ENCODE data around the gene CAPN5.

The CAPN5 gene

DNA sequence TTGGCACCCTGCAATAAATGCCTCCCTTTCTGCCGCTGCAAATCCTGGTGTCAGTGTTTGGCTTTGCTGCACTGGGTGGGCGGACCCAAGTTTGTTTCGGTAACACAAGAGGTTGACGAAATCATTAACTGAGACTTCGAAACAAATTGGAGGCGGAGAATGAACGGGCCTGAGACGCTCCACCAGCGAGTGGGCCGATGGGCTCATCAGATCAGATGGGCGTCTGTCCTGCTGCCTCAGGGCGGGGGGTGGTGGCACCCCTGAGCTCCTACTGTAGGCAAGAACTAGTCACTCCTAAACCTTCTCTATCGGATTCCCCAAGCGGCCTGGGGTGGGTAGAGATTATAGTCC, 918 bp upstream of the CAPN5 start:
- DNase-seq, result peak; percentile 68

- DNase-seq, result no peak
Measured at GRCh38 chr11:77067861-77068443, 1.2 kb downstream of the CAPN5 start.

DNA sequence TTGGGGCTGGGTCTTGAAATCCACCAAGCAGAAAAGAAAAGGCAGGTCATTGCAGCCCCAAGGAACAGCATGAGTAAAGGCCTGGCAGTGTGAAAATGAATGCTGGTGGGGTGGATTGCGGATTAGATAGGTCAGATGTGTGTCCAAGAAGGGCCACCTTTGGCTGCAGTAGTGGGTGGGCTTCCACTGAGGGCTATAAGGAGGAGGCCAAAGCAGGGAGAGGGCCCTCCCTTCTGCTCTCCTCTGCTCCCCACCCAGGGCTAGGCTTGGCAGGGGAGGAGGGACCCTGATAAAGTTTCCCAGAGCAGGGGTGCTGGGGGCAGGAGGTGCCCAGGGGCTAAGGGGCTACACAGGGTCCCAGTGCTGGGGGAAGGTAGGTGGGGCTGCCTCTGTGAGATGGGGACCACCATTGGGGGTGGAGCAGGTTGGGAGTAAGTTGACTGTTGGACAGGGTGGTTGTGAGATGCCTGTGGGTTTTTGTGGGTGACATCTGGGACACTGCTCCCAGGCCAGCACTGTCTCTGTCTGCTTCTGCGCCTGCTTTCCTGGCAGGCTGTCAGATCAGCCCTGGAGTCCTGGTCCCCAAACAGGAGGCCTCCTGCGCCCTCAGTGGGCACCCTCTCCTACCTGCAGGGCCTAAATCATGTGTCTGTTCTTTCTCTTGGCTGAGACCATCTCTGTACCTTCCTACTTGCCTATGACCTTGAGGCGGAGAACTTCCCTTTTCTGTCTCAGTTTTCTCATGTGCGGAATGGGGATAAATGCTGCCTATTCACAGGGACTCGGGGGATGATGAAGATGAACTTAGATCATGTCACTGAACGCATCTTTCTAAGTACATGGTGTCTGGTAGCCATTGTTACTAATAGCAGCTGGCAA, 1.9 kb downstream of the CAPN5 start:
- DNase-seq, result no peak

GRCh38 chr11:77069336-77069968, 2.7 kb downstream of the CAPN5 start:
- no peak for DNase-seq

GRCh38 chr11:77069969-77070582, 3.3 kb downstream of the CAPN5 start:
- no peak for DNase-seq

GRCh38 chr11:77071077-77071476, 4.3 kb downstream of the CAPN5 start:
- DNase-seq, result no peak

DNA sequence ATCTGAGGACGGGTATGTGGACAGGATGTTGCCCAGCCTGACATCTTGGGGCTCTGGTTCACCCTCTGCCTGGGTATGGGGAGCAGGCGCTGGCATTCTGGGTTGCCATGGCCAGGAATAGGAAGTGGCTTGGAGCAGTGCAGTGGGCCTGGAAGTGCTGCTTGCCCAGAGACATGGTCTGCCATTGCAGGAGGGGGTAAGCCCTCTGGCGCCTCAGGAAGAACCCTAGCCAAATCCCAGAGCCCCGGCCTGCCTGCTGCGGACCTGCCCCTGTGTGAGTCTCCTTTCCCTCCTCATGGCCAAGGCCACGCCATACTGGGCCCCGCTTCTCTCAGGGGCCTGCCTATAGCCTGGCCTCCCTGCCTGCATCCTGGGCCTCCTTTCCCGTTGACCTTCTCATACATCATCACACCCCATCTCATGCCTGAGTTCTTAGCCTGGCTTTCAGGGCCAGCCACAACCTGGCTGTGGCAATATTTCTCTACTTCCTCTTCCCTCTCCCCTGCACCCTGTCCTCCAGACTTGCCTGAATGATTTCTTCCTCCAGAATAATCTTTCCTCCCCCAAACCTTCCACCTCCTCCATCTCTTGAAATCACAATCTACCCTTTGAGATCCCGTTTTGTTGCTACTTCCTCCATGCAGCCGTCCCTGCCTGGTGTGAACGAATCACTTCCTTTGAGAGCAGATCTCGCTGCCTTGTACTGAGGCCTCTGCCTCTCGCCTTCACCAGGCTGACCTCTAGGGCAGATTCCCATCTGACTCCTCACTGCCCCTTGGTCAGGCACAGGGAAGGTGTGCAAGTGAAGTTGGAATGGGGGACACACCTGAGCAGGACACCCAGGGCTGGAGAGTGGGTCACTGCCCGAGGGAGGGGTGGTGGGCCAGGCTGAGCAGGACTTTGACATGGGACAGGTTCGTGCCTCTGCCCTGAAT, 5.2 kb downstream of the CAPN5 start:
- DNase-seq, result no peak

GRCh38 chr11:77072851-77073327, 6.1 kb downstream of the CAPN5 start:
- DNase-seq, result no peak

DNA sequence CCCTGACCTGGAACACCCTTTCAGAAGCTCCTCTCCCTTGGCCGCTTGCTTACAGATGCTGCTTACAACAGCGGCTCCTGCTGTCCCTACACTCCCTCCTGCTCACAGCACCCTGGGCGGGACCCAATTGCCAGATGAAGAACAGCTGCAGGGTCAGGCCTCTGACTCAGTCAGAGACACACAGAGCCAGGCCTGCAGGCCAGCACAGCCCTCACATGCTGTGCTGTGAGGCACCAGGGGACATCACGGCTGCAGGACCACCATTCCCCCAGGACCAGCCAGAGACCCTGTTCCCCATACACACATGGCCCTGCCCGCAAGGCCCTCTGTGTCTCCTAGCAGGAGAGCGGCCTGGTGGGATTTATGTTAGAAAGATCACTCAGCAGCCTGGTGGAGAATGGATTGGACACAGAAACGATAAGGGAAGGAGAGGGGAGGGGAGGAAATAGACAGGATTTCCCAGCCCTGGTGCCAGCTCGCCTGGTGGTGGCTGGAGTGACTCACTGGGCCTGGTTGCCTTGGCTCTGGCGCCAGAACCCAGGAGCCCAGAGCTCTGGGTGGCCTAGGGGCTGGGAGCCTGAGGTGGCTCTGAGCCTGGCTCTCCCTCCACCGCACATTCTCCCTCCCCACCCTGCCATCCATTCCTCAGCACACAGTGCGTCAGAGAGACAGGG, 6.7 kb downstream of the CAPN5 start:
- DNase-seq, result peak; percentile 54

DNA sequence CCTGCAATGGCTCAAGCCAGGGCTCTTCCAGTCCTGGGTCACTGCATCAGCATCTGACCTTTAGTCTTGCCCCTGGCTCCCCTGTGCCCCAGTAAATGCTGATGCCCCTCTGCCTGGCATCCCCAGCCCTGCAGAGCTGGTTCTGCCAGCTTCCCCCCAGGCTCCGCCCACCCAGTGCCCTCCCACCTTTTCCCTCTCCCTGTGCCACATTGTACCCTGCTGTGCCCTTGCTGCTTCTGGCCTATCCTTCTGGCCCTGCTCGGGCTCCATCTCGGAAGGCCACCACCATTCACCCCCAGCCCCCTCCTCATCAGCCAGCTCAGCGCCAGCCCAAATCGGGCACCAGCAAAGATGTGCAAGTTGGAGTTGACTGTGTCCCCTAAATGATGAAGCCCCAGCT, 7.4 kb downstream of the CAPN5 start:
- DNase-seq, result no peak

DNA sequence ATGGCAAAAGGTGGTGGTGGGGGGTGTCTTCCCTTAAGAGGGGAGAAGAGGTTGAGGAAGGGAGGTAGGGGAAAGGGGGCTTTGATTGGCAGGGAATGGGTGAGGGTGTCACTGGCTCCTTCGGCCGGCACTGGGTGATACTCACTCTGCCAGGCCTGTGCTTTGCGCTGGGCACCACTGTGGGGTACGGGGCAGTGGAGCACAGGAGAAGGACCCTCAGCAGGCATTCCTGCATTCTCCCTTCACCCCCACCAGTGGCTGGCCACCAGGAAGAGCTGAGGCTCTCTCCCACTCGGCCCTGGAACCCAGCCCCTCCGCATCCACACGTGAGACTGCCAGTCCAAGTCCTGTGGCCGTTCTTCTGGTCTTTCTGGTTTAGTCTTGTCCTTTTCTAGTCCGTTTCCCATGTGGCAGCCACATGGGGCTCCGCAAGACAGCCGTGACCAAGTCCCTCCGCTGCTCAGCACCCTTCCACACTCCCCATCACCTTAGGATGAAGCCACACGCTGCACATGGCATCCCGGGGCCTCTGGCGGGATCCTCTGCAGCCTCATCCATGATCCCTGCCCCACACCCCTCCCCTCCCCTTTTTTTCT, 8.0 kb downstream of the CAPN5 start:
- DNase-seq, result no peak

GRCh38 chr11:77075425-77075905, 8.7 kb downstream of the CAPN5 start:
- no peak for DNase-seq

DNA sequence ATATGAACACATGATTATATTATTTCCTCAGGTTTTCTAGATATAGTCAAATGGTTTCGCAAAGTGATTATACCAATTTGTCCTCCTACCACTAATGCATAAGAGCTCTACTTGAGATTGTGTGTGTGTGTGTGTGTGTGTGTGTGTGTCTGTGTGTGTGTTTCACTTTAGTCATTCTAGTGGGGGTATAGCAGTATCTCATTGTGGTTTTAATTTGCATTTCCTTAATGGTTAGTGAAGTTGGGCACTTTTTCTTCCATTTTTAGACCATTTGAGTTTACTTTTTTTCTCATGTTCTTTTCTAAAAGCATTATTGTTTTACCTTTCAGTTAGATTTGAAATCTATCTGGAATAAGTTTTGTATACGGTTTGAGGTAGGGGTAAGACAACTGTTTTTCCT, 12.9 kb downstream of the CAPN5 start:
- no peak for DNase-seq

DNA sequence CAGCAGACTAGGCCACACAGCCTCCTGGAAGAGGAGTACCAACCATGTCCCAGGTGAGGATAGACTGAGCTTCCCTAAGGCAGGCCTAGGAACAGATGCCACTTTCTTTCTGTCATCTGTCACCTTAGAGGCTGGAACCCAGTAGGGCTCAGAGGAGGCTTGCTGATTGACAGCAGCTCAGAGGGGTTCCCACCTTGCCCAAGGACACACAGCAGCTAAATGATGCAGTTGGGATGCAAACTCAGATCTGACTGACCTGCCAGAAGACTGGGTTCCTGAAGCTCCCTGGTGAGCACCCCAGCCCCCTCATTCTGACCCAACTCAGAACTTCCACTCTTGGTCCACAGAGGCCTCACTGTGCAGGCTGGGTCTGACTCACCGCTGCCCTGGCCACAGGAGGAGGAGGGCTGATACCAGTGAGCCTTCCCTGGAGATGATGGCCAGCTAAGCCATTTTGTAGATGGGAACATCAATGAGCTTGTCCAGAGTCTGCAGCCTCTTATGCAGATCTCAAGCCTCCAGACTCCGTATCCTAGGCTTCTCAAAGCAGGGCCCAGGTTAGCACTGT, 14.0 kb downstream of the CAPN5 start:
- no peak for DNase-seq

DNA sequence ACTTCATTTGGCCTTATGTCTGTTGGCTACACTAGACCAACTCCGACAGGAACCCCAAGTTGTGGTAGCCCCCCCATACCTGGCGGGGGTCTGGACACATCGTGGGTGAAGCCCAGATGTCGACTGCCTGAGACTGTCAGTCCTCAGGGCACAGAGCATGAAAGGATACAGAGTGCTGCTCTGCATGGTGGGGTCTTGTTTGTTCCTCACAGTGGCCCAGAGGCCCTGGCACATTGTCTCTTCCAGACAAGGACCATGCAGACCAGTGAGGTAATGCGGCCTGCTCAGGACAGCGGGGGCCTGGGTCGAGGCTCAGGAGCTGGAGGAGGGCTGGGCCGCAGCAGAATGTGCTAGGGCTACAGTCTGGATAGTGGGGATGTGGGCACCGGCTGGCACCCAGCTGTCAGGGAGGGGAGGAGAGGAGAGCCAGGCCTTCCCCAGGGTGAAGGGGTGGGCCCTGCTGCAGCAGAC, 14.6 kb downstream of the CAPN5 start:
- no peak for DNase-seq

- no peak for DNase-seq
Measured at GRCh38 chr11:77081976-77082836, 15.4 kb downstream of the CAPN5 start.

GRCh38 chr11:77082838-77083565, 16.2 kb downstream of the CAPN5 start:
- peak; percentile 61 for DNase-seq

DNA sequence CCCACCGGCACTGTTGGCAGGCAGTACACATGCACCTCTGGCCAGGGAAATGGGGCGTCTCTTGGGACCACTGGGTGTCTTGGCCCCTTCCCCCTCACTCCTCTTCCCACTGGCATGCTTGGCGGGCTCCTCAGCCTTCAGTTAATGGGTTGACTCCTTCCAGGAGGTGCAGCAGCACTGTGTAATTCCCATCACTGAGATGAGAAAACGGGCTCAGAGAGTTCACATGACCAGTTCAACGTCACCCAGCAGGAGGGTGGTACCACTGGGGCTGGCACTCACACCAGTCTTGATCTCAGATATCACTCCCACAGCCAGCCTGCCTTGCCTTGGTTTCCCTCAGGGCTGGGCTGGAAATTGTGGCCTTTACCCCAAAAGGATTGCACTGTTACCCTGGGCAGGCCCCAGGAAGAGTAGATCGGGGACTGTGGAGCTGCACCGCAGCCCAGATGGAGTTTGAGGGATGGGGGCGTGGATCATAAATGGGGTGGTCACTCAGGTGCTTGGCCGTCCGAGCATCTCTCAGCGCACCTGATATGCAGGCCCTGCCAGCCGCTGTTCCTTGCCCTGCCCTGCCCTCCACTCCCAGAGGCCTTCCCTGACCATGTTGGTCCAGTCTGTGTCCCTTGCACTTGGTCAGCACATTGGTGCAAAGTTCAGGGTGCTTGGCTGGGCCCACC, 16.9 kb downstream of the CAPN5 start:
- DNase-seq, result peak; percentile 33

All from hematopoietic multipotent progenitor cell treated with erythropoietin and hydrocortisone succinate and interleukin-3 and kit ligand, for 8 days (in vitro differentiated cells).